ENCODE results near the gene TEX261.

Gene TEX261

GRCh38 chr2:71008342-71008741 lies 13.7 kb upstream of the TEX261 start:
- TF ChIP-seq MYC (IDR thresholded peaks at IDR 0.05; ENCODE audit: low read depth, low read length) (no peak), MAX (IDR thresholded peaks at IDR 0.05; ENCODE audit: low read depth, low read length) (no peak), CTCF (IDR thresholded peaks at IDR 0.05; ENCODE audit: low read depth, low read length) (no peak), POLR2A (IDR thresholded peaks at IDR 0.05; ENCODE audit: extremely low read depth, insufficient read length) (no peak)
- H3K4me3 ChIP-seq (ENCODE audit: low read depth, low read length), result no peak overlapping the region
- DNase-seq (ENCODE audit: low read depth), result no peak

- no peak for TF ChIP-seq POLR2A (IDR thresholded peaks at IDR 0.05; ENCODE audit: extremely low read depth, insufficient read length)
- no peak for TF ChIP-seq CTCF (IDR thresholded peaks at IDR 0.05; ENCODE audit: low read depth, low read length)
- TF ChIP-seq MAX (IDR thresholded peaks at IDR 0.05; ENCODE audit: low read depth, low read length), result no peak
- no peak for TF ChIP-seq MYC (IDR thresholded peaks at IDR 0.05; ENCODE audit: low read depth, low read length)
- no peak overlapping the region for H3K4me3 ChIP-seq (ENCODE audit: low read depth, low read length)
- DNase-seq (ENCODE audit: low read depth), result no peak
Observed at GRCh38 chr2:71006955-71007799, 12.5 kb upstream of the TEX261 start.

GRCh38 chr2:71006323-71006722 lies 11.7 kb upstream of the TEX261 start:
- H3K4me3 ChIP-seq (ENCODE audit: low read depth, low read length), result no peak overlapping the region
- no peak for DNase-seq (ENCODE audit: low read depth)
- TF ChIP-seq MYC (IDR thresholded peaks at IDR 0.05; ENCODE audit: low read depth, low read length) (no peak), CTCF (IDR thresholded peaks at IDR 0.05; ENCODE audit: low read depth, low read length) (no peak), POLR2A (IDR thresholded peaks at IDR 0.05; ENCODE audit: extremely low read depth, insufficient read length) (no peak), MAX (IDR thresholded peaks at IDR 0.05; ENCODE audit: low read depth, low read length) (no peak)

- peak; percentile 64 for DNase-seq (ENCODE audit: low read depth)
- H3K4me3 ChIP-seq (ENCODE audit: low read depth, low read length), result no peak overlapping the region
- no peak for TF ChIP-seq MAX (IDR thresholded peaks at IDR 0.05; ENCODE audit: low read depth, low read length)
- no peak for TF ChIP-seq POLR2A (IDR thresholded peaks at IDR 0.05; ENCODE audit: extremely low read depth, insufficient read length)
- no peak for TF ChIP-seq CTCF (IDR thresholded peaks at IDR 0.05; ENCODE audit: low read depth, low read length)
- TF ChIP-seq MYC (IDR thresholded peaks at IDR 0.05; ENCODE audit: low read depth, low read length), result no peak
Observed at GRCh38 chr2:71005271-71006202, 10.9 kb upstream of the TEX261 start.

GRCh38 chr2:71004857-71005256 lies 10.2 kb upstream of the TEX261 start:
- DNase-seq (ENCODE audit: low read depth), result no peak
- TF ChIP-seq MAX (IDR thresholded peaks at IDR 0.05; ENCODE audit: low read depth, low read length) (no peak), MYC (IDR thresholded peaks at IDR 0.05; ENCODE audit: low read depth, low read length) (no peak)

More at GRCh38 chr2:71004857-71005256, 10.2 kb upstream of the TEX261 start:
- H3K4me3 ChIP-seq (ENCODE audit: low read depth, low read length), result no peak overlapping the region

Data from NB4 (cell line).